Common myeloid progenitor, CD34-positive (primary cell): ENCODE measurements around the gene CH25H.
"Not testable (repeated sequence)": the region's sequence is repeated elsewhere in the genome, so short reads cannot be mapped to it uniquely, and the experiment has no call there.

Experiments used
- CTCF ChIA-PET: fragments of 350-600 bp; sonication (Branson Sonifier 250); formaldehyde crosslinking; loops from one replicate; lab custom pipeline; 2021; ENCODE audit warnings: antibody characterized with exemption; lab: Charles Lee
- POLR2A ChIA-PET: fragments of 350-600 bp; sonication (Branson Sonifier 250); formaldehyde crosslinking; loops from one replicate; lab custom pipeline; 2021; ENCODE audit warnings: antibody characterized with exemption; lab: Charles Lee
- DNase-seq, 3 donors: peaks; one replicate each; pipeline versions ENCODE4 v3.0.0 to v3.0.0-alpha.2; 2013
- H3K27ac ChIP-seq, 2 experiments: 1 replicate in 1 of 2; 2 replicates in 1 of 2; pipeline ENCODE4 v1.7.0; 2013; ENCODE audit warnings: inconsistent platforms in 2 of 2, low read length in 2 of 2, mild to moderate bottlenecking in 2 of 2, low read depth in 1 of 2, moderate library complexity in 1 of 2; ENCODE audit not compliant: severe bottlenecking in 2 of 2, insufficient read depth in 1 of 2, poor library complexity in 1 of 2
- H3K27me3 ChIP-seq, 5 experiments: replicated peaks in 2 of 5; 1 replicate in 3 of 5; 2 replicates in 2 of 5; pipeline versions ENCODE4 v1.6.1 to v1.7.0; 2013; ENCODE audit warnings: low read length in 4 of 5, mild to moderate bottlenecking in 2 of 5, moderate library complexity in 2 of 5, inconsistent platforms in 1 of 5; ENCODE audit not compliant: insufficient read depth in 5 of 5, control insufficient read depth in 4 of 5
- H3K36me3 ChIP-seq, 4 experiments: 1 replicate in 2 of 4; 2 replicates in 2 of 4; pipeline versions ENCODE4 v1.6.1 to v1.7.0; 2013; ENCODE audit warnings: low read length in 3 of 4, control low read depth in 1 of 4, mild to moderate bottlenecking in 1 of 4; ENCODE audit not compliant: control insufficient read depth in 4 of 4, insufficient read depth in 4 of 4
- H3K4me1 ChIP-seq, 4 experiments: 1 replicate in 3 of 4; 2 replicates in 1 of 4; pipeline versions ENCODE4 v1.6.1 to v1.7.1; 2013; ENCODE audit warnings: low read length in 3 of 4, mild to moderate bottlenecking in 3 of 4, control low read depth in 1 of 4, inconsistent platforms in 1 of 4, moderate library complexity in 1 of 4; ENCODE audit not compliant: control insufficient read depth in 4 of 4, insufficient read depth in 4 of 4; ENCODE audit errors: control extremely low read depth in 1 of 4
- H3K4me3 ChIP-seq, 7 experiments: 1 replicate in 4 of 7; 2 replicates in 3 of 7; pipeline versions ENCODE4 v1.5.1 to v1.7.0; 2013; ENCODE audit warnings: mild to moderate bottlenecking in 7 of 7, low read length in 6 of 7, moderate library complexity in 6 of 7, inconsistent platforms in 2 of 7, low read depth in 2 of 7, control low read depth in 1 of 7; ENCODE audit not compliant: insufficient read depth in 4 of 7, control insufficient read depth in 1 of 7; ENCODE audit errors: extremely low read depth in 1 of 7
- H3K9me3 ChIP-seq, 5 experiments: 1 replicate in 4 of 5; 2 replicates in 1 of 5; pipeline versions ENCODE4 v1.6.1 to v1.7.1; 2013; ENCODE audit warnings: low read length in 4 of 5, mild to moderate bottlenecking in 2 of 5, inconsistent platforms in 1 of 5, low read depth in 1 of 5, moderate library complexity in 1 of 5; ENCODE audit not compliant: control insufficient read depth in 4 of 5, insufficient read depth in 2 of 5; ENCODE audit errors: control extremely low read depth in 1 of 5
- WGBS: methylation state at CpG from one replicate; pipeline ENCODE4 v1.1.5; 2013; ENCODE audit not compliant: insufficient coverage; 5-methylcytosine and 5-hydroxymethylcytosine counted together

CH25H gene

DNA sequence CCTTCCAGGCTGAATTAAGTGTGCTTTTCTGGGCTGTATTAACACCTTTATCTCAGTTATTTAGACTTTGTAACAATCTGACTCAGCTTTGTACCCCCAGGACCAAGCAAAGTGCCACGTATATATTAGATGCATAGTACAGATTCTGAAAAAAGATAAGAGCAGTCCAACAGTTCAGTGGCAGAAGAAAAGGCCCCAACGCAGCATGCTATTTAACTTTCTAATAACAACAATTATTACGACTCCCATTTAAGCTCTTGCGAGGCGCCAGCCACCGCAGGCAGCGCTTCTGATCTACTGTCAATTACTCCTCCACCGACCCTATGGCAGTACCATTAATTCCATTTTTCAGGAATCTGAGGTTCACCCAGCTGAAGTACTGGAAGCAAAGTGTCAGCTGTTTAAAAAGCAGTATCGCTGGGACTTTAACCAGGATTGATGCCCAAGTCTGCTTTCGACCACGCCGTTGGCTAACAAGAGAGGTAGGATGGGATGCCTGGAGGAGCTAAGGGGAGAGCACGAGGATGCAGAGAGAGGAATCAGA lies 43.8 kb upstream of the CH25H start:
- Histone ChIP-seq H3K4me1 (peaks cover 3 to 17% (median 10%) of the 10 kb centered on the region in 4 experiments), H3K27me3 (no peaks in the 10 kb centered on the region), H3K27ac (peak overlapping the region in 1 of 2 experiments; percentile 58), H3K9me3 (peaks cover 0 to 8% (median 7%) of the 10 kb centered on the region in 5 experiments), H3K36me3 (no peaks in the 10 kb centered on the region), H3K4me3 (peak overlapping the region; percentile 72 to 96 (median 87))
- ChIA-PET POLR2A (no interaction called here), CTCF (interaction anchor here (0.8 to 4.1 kb wide), 11 partner anchors 9 to 221 kb away, joined by 3 to 19 read pairs (median 4); no protein-coding TSS in a partner anchor)
- peak in 1 of 3 donors; percentile 32 for DNase-seq
- 27% methylated on average over 11 of the region's 13 CpGs for WGBS

DNA sequence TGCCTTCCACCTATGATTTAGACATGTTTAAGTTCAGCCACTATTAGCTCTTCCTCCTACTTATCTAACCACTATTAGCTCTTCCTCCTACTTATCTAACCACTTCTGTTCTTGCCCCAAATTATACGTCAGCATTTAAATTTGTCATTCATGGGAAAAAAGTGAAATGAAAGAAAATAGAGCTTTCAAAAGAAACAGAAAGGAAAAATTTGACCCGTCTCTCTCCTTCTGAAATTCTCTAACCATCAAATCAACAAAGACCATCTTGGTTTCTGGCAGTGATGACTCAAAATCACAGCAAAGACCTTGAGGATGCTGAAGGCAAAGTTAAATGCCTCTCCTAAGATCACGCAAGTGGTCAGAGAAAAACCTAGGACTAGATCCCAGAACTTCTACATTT lies 41.9 kb upstream of the CH25H start:
- DNase-seq = no peak
- peaks cover 0 to 3% (median 0%) of the 10 kb centered on the region in 4 experiments for H3K36me3 ChIP-seq
- peaks cover 0 to 4% (median 3%) of the 10 kb centered on the region in 5 experiments for H3K9me3 ChIP-seq
- ChIA-PET POLR2A (no interaction called here), CTCF (interaction anchor here (1.3 to 4.1 kb wide), 3 partner anchors 10 to 25 kb away, joined by 3 to 19 read pairs (median 5); no protein-coding TSS in a partner anchor)
- peaks cover 9 to 26% (median 13%) of the 10 kb centered on the region in 4 experiments for H3K4me1 ChIP-seq
- no CpG with 5 or more reads among the region's 3 CpGs for WGBS
- no peaks in the 10 kb centered on the region for H3K27me3 ChIP-seq
- no peak overlapping the region for H3K27ac ChIP-seq
- no peak overlapping the region for H3K4me3 ChIP-seq

DNA sequence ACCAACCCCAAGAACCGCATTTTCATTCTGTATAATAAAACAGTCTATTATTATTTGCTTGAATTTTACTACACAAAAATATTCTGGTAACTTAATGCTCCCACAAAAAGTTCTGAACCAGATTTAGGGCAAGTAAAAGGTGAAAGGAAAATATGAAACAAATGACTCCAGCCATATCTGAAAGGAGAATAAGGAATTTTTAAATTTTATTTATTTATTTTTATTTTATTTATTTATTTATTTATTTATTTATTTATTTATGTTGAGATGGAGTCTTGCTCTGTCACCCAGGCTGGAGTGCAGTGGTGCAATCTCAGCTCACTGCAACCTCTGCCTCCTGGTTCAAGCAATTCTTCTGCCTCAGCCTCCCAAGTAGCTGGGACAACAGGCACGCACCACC lies 40.5 kb upstream of the CH25H start:
- H3K27me3 ChIP-seq, DNase-seq, H3K36me3 ChIP-seq, H3K9me3 ChIP-seq, H3K4me3 ChIP-seq, H3K27ac ChIP-seq, POLR2A ChIA-PET: not testable (repeated sequence)
- peaks cover 15 to 39% (median 24%) of the 10 kb centered on the region in 4 experiments for H3K4me1 ChIP-seq
- WGBS = 100% methylated on average over 1 of the region's 2 CpGs
- CTCF ChIA-PET = interaction anchor here (1.4 kb wide), 1 partner anchor 32 kb away, joined by 4 read pairs; no protein-coding TSS in a partner anchor

DNA sequence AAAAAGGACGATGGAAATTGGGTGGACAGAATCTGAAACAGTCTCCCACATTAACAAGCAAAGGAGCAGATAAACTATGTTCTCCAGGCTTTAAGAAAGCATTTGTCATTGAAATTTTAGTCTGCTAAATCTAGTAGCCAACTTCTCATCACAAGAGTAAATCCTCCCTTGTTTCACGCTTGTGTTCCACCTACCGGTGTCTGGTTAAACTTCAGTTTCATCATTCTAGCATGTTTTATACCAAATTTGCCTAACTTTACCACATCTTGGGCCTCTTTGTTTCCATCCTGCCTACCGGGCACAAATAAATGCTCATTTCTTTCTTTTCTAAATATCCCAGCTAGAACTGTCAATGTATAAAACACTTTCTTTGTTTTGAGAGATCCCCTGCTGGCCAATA lies 38.7 kb upstream of the CH25H start:
- Histone ChIP-seq H3K36me3 (peaks cover 0 to 7% (median 0%) of the 10 kb centered on the region in 4 experiments), H3K27me3 (no peaks in the 10 kb centered on the region), H3K4me1 (peaks cover 14 to 51% (median 24%) of the 10 kb centered on the region in 4 experiments), H3K9me3 (no peaks in the 10 kb centered on the region), H3K27ac (no peak overlapping the region), H3K4me3 (no peak overlapping the region)
- no peak for DNase-seq
- CTCF ChIA-PET = interaction anchor here (0.7 to 1.3 kb wide), 3 partner anchors 15 to 123 kb away, joined by 3 to 6 read pairs (median 4); no protein-coding TSS in a partner anchor
- POLR2A ChIA-PET = no interaction called here
- 87% methylated on average over 2 of the region's 4 CpGs for WGBS

DNA sequence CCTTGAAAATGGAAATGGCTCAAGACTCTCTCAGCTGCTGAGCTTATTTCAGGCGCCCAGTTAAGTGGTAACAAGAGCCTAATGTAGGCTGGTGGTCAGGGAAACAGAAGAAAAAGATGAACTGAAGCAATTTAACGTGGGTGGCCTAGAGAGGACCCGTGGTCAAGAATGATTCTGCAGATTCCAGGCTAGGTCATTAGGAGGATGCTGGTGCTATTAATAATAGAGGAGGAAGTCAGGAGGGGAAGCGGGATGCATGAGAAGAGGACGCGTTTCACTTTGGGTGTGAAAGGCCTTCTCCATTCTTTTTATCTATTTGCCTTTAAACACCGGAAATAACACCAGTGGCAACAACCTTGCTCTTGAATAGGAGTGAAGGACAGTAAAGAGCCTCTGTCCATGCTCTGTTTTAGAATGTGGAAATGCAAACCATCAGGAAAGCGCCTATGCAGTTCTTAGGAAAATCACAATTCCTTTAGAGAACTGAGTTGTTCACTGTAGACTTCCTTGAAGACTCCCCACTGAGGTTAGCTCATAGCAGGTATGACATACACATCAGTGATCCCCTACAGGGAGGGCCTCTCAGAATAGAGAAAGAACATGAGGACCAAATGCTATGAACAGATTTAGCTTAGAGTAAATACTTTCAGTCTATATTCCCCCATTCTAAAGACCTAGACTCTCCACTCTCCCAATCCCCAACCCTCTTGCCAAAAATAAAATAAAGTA lies 35.9 kb upstream of the CH25H start:
- Histone ChIP-seq H3K4me3 (no peak overlapping the region), H3K27ac (no peak overlapping the region)
- POLR2A ChIA-PET = interaction anchor here (0.5 to 0.7 kb wide), 2 partner anchors 78 to 261 kb away, joined by 3 read pairs; no protein-coding TSS in a partner anchor

DNA sequence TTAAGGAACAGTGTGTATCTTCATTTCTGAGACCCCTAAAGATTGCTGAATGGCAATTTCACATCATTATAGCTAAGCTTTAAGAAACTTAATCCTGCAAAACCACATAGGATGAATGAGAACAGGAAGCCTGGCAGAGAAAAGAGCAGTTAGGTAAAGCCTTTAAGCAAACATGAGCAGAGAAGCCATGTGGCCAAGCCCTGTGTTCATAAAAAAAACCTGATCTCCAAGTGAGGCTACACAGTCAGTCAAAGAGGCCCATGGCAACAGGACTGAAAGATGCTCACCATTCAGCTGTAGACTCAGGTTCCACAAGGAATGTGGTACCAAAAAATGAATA lies 35.2 kb upstream of the CH25H start:
- peak overlapping the region in 1 of 7 experiments; percentile 9 for H3K4me3 ChIP-seq
- no peaks in the 10 kb centered on the region for H3K9me3 ChIP-seq
- peaks cover 12 to 51% (median 20%) of the 10 kb centered on the region in 4 experiments for H3K4me1 ChIP-seq
- no peak for DNase-seq
- H3K27me3 ChIP-seq = no peaks in the 10 kb centered on the region
- H3K27ac ChIP-seq = no peak overlapping the region
- ChIA-PET POLR2A (no interaction called here), CTCF (interaction anchor here (1.2 to 3.7 kb wide), 3 partner anchors 9 to 148 kb away, joined by 4 to 10 read pairs (median 5); partner anchors contain the start of gene LIPA)
- peaks cover 3 to 20% (median 10%) of the 10 kb centered on the region in 4 experiments for H3K36me3 ChIP-seq

More for the DNA sequence above, 35.9 kb upstream of the CH25H start:
- WGBS = 41% methylated on average over 5 of the region's 8 CpGs
- Histone ChIP-seq H3K36me3 (peaks cover 3 to 20% (median 10%) of the 10 kb centered on the region in 4 experiments), H3K9me3 (no peaks in the 10 kb centered on the region), H3K27me3 (no peaks in the 10 kb centered on the region), H3K4me1 (peaks cover 12 to 51% (median 20%) of the 10 kb centered on the region in 4 experiments)
- DNase-seq = no peak
- CTCF ChIA-PET = interaction anchor here (0.9 to 3.7 kb wide), 3 partner anchors 8 to 149 kb away, joined by 3 to 10 read pairs (median 5); partner anchors contain the start of genes IFIT1 and LIPA
